Measurements from ENCODE around the gene LY6G6F. TPM values are rescaled to one million over a fixed set of nuclear protein-coding genes. Genes with fewer than 3 reads are reported as not detected.

Gene LY6G6F
- total and polyA plus RNA-seq, 10 of the 15 experiments (the other 5 are each of a cell fraction or from before 2014, with no cell fraction given): not detected

- Histone ChIP-seq H3K4me3 (0 out of 2 replicates have a peak overlapping the region, but pooled peaks have one; percentile 79), H4K20me1 (ENCODE audit: control insufficient read depth, insufficient read depth) (no peaks in the 10 kb centered on the region), H3K9me3 (replicated peaks; ENCODE audit: control insufficient read depth, insufficient read depth, low read length) (no peaks in the 10 kb centered on the region; the same call in 2 of the 3 replicates), H3K79me2 (ENCODE audit: control insufficient read depth, insufficient read depth, low read length) (peaks cover 44% of the 10 kb centered on the region), H3K36me3 (ENCODE audit: control insufficient read depth in 2 of 2, insufficient read depth in 2 of 2, low read length in 1 of 2) (peaks cover 0 to 5% of the 10 kb centered on the region in 2 experiments; a peak in 3 of 4 replicates), H3K4me2 (ENCODE audit: control insufficient read depth, insufficient read depth) (peak overlapping the region; percentile 99), H3K9ac (ENCODE audit: control insufficient read depth, insufficient read depth, low read length) (no peak overlapping the region; the same call in 1 of the 2 replicates), H3K4me1 (ENCODE audit: control insufficient read depth, insufficient read depth, low read length) (peaks cover 32% of the 10 kb centered on the region), H2AFZ (ENCODE audit: control insufficient read depth, low read depth, low read length) (no peak overlapping the region), H3K27me3 (replicated peaks in 1 of 2; ENCODE audit: control insufficient read depth in 2 of 2, insufficient read depth in 2 of 2, low read length in 1 of 2) (no peaks in the 10 kb centered on the region), H3K27ac (ENCODE audit: control insufficient read depth, insufficient read depth) (no peak overlapping the region)
- BruUV-seq (replicated peaks): no TSS peak
- WGBS (ENCODE audit: insufficient coverage, insufficient replicate concordance, low lambda C conversion rate, missing lambda C conversion rate): 58% methylated on average over 6 of the region's 6 CpGs
- no peak for FAIRE-seq
- in situ Hi-C loops (cut with MboI) (no loop called here), intact Hi-C loops (cut with micrococcal nuclease; ENCODE audit: unreplicated experiment) (no loop called here)
- ChIA-PET RAD21 (ENCODE audit: unreplicated experiment) (no interaction called here), SMC1A (ENCODE audit: uncharacterized antibody, unreplicated experiment) (interaction anchor here (1.0 kb wide), 1 partner anchor 160 kb away, joined by 3 read pairs; no protein-coding TSS in a partner anchor), POLR2A (interaction anchor here (1.0 to 1.4 kb wide), 2 partner anchors 9 to 81 kb away, joined by 3 to 4 read pairs; no protein-coding TSS in a partner anchor), CTCF (interaction anchor here (0.7 to 1.8 kb wide), 2 partner anchors 106 to 225 kb away, joined by 3 to 5 read pairs; no protein-coding TSS in a partner anchor)
- DNase-seq (ENCODE audit: low read depth, low spot score): no peak
- ATAC-seq: no peak
- TF ChIP-seq ATF7 (IDR thresholded peaks at IDR 0.05; ENCODE audit: low read depth) (0 out of 2 replicates have a peak, but pooled peaks have one; percentile 8), MAX (IDR thresholded peaks at IDR 0.05; ENCODE audit: low read depth, low read length) (no peak), NFXL1 (IDR thresholded peaks at IDR 0.05; ENCODE audit: borderline replicate concordance) (no peak), CREB1 (IDR thresholded peaks at IDR 0.05; ENCODE audit: low read depth) (peak; percentile 30; the same call in 1 of the 2 replicates), E2F8 (IDR thresholded peaks at IDR 0.05; ENCODE audit: low read depth, partially characterized antibody) (no peak), MYB (IDR thresholded peaks at IDR 0.05; ENCODE audit: borderline replicate concordance, low read depth, low read length) (no peak), TCF3 (IDR thresholded peaks at IDR 0.05; ENCODE audit: borderline replicate concordance, insufficient read depth, low read depth, low read length) (no peak)
Measured at GRCh38 chr6:31657406-31658157, 49.1 kb upstream of the LY6G6F start.

Data from GM12878 (cell line).